Activated CD4-positive, alpha-beta T cell treated with anti-CD3 and anti-CD28 coated beads, Interleukin-2, amount 50 U/mL, for 4 hours (primary cell): ENCODE results near the gene PKNOX2.

ENCODE experiments used
- DNase-seq, 2 experiments: peaks; one replicate each; pipeline ENCODE4 v3.0.0-alpha.2; 2020

The PKNOX2 gene

GRCh38 chr11:125343718-125344131 lies 179.2 kb downstream of the PKNOX2 start:
- no peak for DNase-seq

- no peak for DNase-seq
Measured at GRCh38 chr11:125344846-125345420, 180.4 kb downstream of the PKNOX2 start.

GRCh38 chr11:125345421-125346178 lies 181.0 kb downstream of the PKNOX2 start:
- DNase-seq, result peak; percentile 10 to 28

- DNase-seq, result no peak
Measured at GRCh38 chr11:125346179-125346530, 181.6 kb downstream of the PKNOX2 start.

GRCh38 chr11:125346565-125347260 lies 182.2 kb downstream of the PKNOX2 start:
- DNase-seq, result no peak

GRCh38 chr11:125347261-125347585 lies 182.7 kb downstream of the PKNOX2 start:
- DNase-seq, result no peak

- no peak for DNase-seq
Measured at GRCh38 chr11:125348141-125348651, 183.6 kb downstream of the PKNOX2 start.

- DNase-seq, result peak; percentile 10 to 31
Measured at GRCh38 chr11:125348674-125349309, 184.2 kb downstream of the PKNOX2 start.

- DNase-seq, result no peak
Measured at GRCh38 chr11:125350206-125351032, 185.9 kb downstream of the PKNOX2 start.

- no peak for DNase-seq
Measured at GRCh38 chr11:125351033-125351867, 186.7 kb downstream of the PKNOX2 start.

GRCh38 chr11:125351868-125352250 lies 187.3 kb downstream of the PKNOX2 start:
- DNase-seq, result no peak

- DNase-seq, result no peak
Measured at GRCh38 chr11:125356797-125357196, 192.2 kb downstream of the PKNOX2 start.

GRCh38 chr11:125357551-125357950 lies 193.0 kb downstream of the PKNOX2 start:
- no peak for DNase-seq

GRCh38 chr11:125358254-125358840 lies 193.8 kb downstream of the PKNOX2 start:
- DNase-seq, result no peak

- DNase-seq, result no peak
Measured at GRCh38 chr11:125359130-125359529, 194.6 kb downstream of the PKNOX2 start.

GRCh38 chr11:125360066-125360465 lies 195.5 kb downstream of the PKNOX2 start:
- no peak for DNase-seq

- DNase-seq, result no peak
Measured at GRCh38 chr11:125364121-125364826, 199.7 kb downstream of the PKNOX2 start.

- DNase-seq, result no peak
Measured at GRCh38 chr11:125365196-125365931, 200.8 kb downstream of the PKNOX2 start.

GRCh38 chr11:125367710-125368109 lies 203.2 kb downstream of the PKNOX2 start:
- DNase-seq, result no peak

GRCh38 chr11:125368757-125369156 lies 204.2 kb downstream of the PKNOX2 start:
- no peak for DNase-seq
